K562 (cell line): ENCODE data around the gene RXYLT1. TPM values are rescaled to one million over a fixed set of nuclear protein-coding genes. Genes with fewer than 3 reads are reported as not detected.

Experiments
- ATAC-seq: fragments of 200-7000 bp; cut with Tn5 transposase; 3 replicates; pipeline ENCODE4 v1.9.1; 2020; ENCODE audit warnings: moderate library complexity
- BruUV-seq: library from RNA; stranded (reverse); fragments of 400-500 nt; replicated peaks from 2 replicates; lab custom pipeline; 2021; lab: Mats Ljungman, UMichigan
- CTCF ChIA-PET: fragments of 300-600 bp; formaldehyde crosslinking; extraction: SDS; loops from one replicate; lab custom pipeline; 2021; ENCODE audit warnings: low intra/inter-chr PET ratio; lab: Yijun Ruan, JAX
- POLR2A ChIA-PET: fragments of 300-600, 350-650 bp; sonication (Branson Sonifier 250); formaldehyde crosslinking; extraction: SDS; loops from one replicate; lab custom pipeline; 2021; ENCODE audit warnings: antibody characterized with exemption, inconsistent platforms; lab: Yijun Ruan, JAX
- DNase-seq, 4 experiments: peaks; one replicate each; pipeline versions ENCODE4 v3.0.0 to v3.0.0-alpha.2; 2011 to 2018; ENCODE audit warnings: low spot score in 3 of 4, mixed read lengths in 3 of 4; ENCODE audit errors: extremely low read depth in 1 of 4
- FAIRE-seq: peaks from 2 replicates; lab custom pipeline; 2011; peaks lifted over from hg19 to GRCh38; lab: Jason Lieb, UNC
- H2AFZ ChIP-seq: 2 replicates; pipeline ENCODE4 v1.6.0; 2011; ENCODE audit warnings: low read depth, low read length, control low read depth, inconsistent platforms
- H3K27ac ChIP-seq: fragments of 200-600 bp; 3 replicates; pipeline ENCODE4 v1.8.0; 2011; ENCODE audit warnings: low read depth, mild to moderate bottlenecking, control low read depth, inconsistent platforms, low read length, moderate library complexity, mixed read lengths; ENCODE audit errors: extremely low read depth
- H3K27me3 ChIP-seq, 2 experiments: fragments of 300-600 bp in 1 of 2; 2 replicates in 1 of 2; 3 replicates in 1 of 2; pipeline versions ENCODE4 v1.6.0 to v1.8.0; 2011; ENCODE audit warnings: inconsistent platforms in 2 of 2, low read length in 2 of 2, mild to moderate bottlenecking in 1 of 2, mixed read lengths in 1 of 2, moderate library complexity in 1 of 2; ENCODE audit not compliant: control insufficient read depth in 2 of 2, insufficient read depth in 2 of 2
- H3K36me3 ChIP-seq: fragments of 300-600 bp; 3 replicates; pipeline ENCODE4 v1.8.0; 2011; ENCODE audit warnings: mild to moderate bottlenecking, low read length, inconsistent platforms; ENCODE audit not compliant: control insufficient read depth, insufficient read depth
- H3K4me1 ChIP-seq, 2 experiments: fragments of 200-600 bp in 1 of 2; replicated peaks in 1 of 2; 2 replicates in 1 of 2; 3 replicates in 1 of 2; pipeline versions ENCODE4 v1.5.1 to v1.8.0; 2011; ENCODE audit warnings: inconsistent platforms in 2 of 2, low read length in 2 of 2, mild to moderate bottlenecking in 1 of 2, mixed read lengths in 1 of 2, moderate library complexity in 1 of 2; ENCODE audit not compliant: control insufficient read depth in 2 of 2, insufficient read depth in 2 of 2
- H3K4me2 ChIP-seq: 2 replicates; pipeline ENCODE4 v1.6.1; 2011; ENCODE audit warnings: low read length, control low read depth, inconsistent platforms, mixed read lengths; ENCODE audit not compliant: insufficient read depth
- H3K4me3 ChIP-seq: fragments of 200-600 bp; sonication (generic), shearing (Covaris generic); 2 replicates; pipeline ENCODE4 v1.5.1; 2016; ENCODE audit warnings: control low read depth, inconsistent platforms
- H3K79me2 ChIP-seq: fragments of 200-600 bp; 3 replicates; pipeline ENCODE4 v1.8.0; 2011; ENCODE audit warnings: low read length, inconsistent platforms; ENCODE audit not compliant: control insufficient read depth, insufficient read depth
- H3K9ac ChIP-seq, 2 experiments: 2 replicates each; pipeline versions ENCODE4 v1.6.0 to v1.6.1; 2011; ENCODE audit warnings: low read depth in 2 of 2, low read length in 2 of 2, control low read depth in 1 of 2, inconsistent platforms in 1 of 2, mild to moderate bottlenecking in 1 of 2, mixed read lengths in 1 of 2; ENCODE audit not compliant: insufficient read depth in 1 of 2
- H3K9me1 ChIP-seq: one replicate; pipeline ENCODE4 v1.6.0; 2011; ENCODE audit warnings: inconsistent platforms, mild to moderate bottlenecking, low read length, moderate library complexity; ENCODE audit not compliant: control insufficient read depth, insufficient read depth
- H3K9me3 ChIP-seq: replicated peaks from 2 replicates; pipeline ENCODE4 v1.5.1; 2011; ENCODE audit warnings: low read depth, low read length, inconsistent platforms; ENCODE audit not compliant: control insufficient read depth, insufficient read depth
- H4K20me1 ChIP-seq: replicated peaks from 2 replicates; pipeline ENCODE4 v1.6.1; 2011; ENCODE audit warnings: low read length, inconsistent platforms, mixed read lengths; ENCODE audit not compliant: control insufficient read depth, insufficient read depth
- ATF7 ChIP-seq: fragments of 450-650 bp; IDR thresholded peaks from 2 replicates; pipeline ENCODE4 v1.7.1; 2014; ENCODE audit warnings: mild to moderate bottlenecking, moderate library complexity
- EHMT2 ChIP-seq: fragments of 450-650 bp; IDR thresholded peaks from 2 replicates; pipeline ENCODE4 v1.6.1; 2018; ENCODE audit warnings: antibody characterized with exemption
- NCOA2 ChIP-seq, 2 experiments: fragments of 450-650 bp; IDR thresholded peaks; 2 replicates each; pipeline ENCODE4 v1.6.1; 2018; ENCODE audit warnings: mild to moderate bottlenecking in 2 of 2, moderate library complexity in 1 of 2; ENCODE audit not compliant: partially characterized antibody in 2 of 2
- PTRF ChIP-seq: fragments of 450-650 bp; IDR thresholded peaks from 2 replicates; pipeline ENCODE4 v1.6.1; 2016; ENCODE audit warnings: mild to moderate bottlenecking, missing genetic modification characterization, missing compliant biosample characterization
- RNF219 ChIP-seq: fragments of 250-450 bp; sonication (Bioruptor Pico); IDR thresholded peaks from 2 replicates; pipeline ENCODE4 v1.5.0; 2022; ENCODE audit warnings: mild to moderate bottlenecking
- WGBS: fragments of 100-300 bp; shearing (Covaris generic); methylation state at CpG from one replicate; pipeline ENCODE4 v1.1.6; 2016; ENCODE audit warnings: low coverage, mixed read lengths; ENCODE audit not compliant: insufficient coverage; ENCODE audit errors: missing lambda C conversion rate; 5-methylcytosine and 5-hydroxymethylcytosine counted together
- in situ Hi-C: fragments of 300-500 bp; cut with MboI; formaldehyde crosslinking; loops from 4 replicates; pipeline ENCODE4 v1.15.0; 2018; ENCODE audit warnings: inconsistent platforms, mixed read lengths
- intact Hi-C: fragments of 100-400 bp; cut with micrococcal nuclease; formaldehyde crosslinking; loops from 2 replicates; pipeline ENCODE4 v1.14.2; 2022
- polyA plus RNA-seq, 8 experiments: library from polyadenylated mRNA; depleted of rRNA in 4 of 8; stranded (reverse) in 5 of 8; unstranded in 3 of 8; fragments of >200 nt; fragmentation: Nextera tagmentation in 2 of 8; fragmentation: Illumina TruSeq in 1 of 8; extraction: Ambion mirVana in 2 of 8; extraction: Trizol in 1 of 8; gene quantifications; 2 replicates each; pipeline versions ENCODE4 v1.2.1 to v1.2.3, GENCODE V29; 2011 to 2014; ENCODE audit warnings: inconsistent platforms in 1 of 8, missing spikeins in 1 of 8
- total RNA-seq, 7 experiments: library from RNA; depleted of rRNA in 6 of 7; stranded (reverse); fragments of >200 nt in 6 of 7; fragmentation: Illumina TruSeq in 2 of 7; extraction: Trizol in 2 of 7; gene quantifications; 2 replicates each; pipeline versions ENCODE4 v1.2.1 to v1.2.3, GENCODE V29; 2011 to 2021; ENCODE audit warnings: low replicate concordance in 1 of 7

RXYLT1 gene
- total and polyA plus RNA-seq, 9 of the 15 experiments (the other 6 are each of a cell fraction or from before 2014, with no cell fraction given) = 6.7 to 26.5 (median 20.9) TPM

- no peak overlapping the region for H3K4me2 ChIP-seq
- H3K9me3 ChIP-seq = no peaks in the 10 kb centered on the region
- no peak overlapping the region for H2AFZ ChIP-seq
- H3K79me2 ChIP-seq = no peaks in the 10 kb centered on the region
- no peaks in the 10 kb centered on the region for H3K27me3 ChIP-seq
- DNase-seq = no peak
- ChIA-PET CTCF (no interaction called here), POLR2A (no interaction called here)
- H3K4me3 ChIP-seq = no peak overlapping the region
- H4K20me1 ChIP-seq = no peaks in the 10 kb centered on the region
- intact Hi-C loops = no loop called here
- ATAC-seq = no peak
- no TSS peak for BruUV-seq
- no peaks in the 10 kb centered on the region for H3K9me1 ChIP-seq
- in situ Hi-C loops = no loop called here
- H3K27ac ChIP-seq = no peak overlapping the region
- no peak overlapping the region for H3K9ac ChIP-seq
- H3K4me1 ChIP-seq = no peaks in the 10 kb centered on the region
- WGBS = 3% methylated on average over 2 of the region's 2 CpGs
- TF ChIP-seq NCOA2 (IDR thresholded peaks at IDR 0.05; ENCODE audit: partially characterized antibody in 2 of 2) (no peak), RNF219 (CRISPR knock-in tag) (no peak), ATF7 (no peak), PTRF (tag) (no peak), EHMT2 (no peak)
- no peak for FAIRE-seq
- H3K36me3 ChIP-seq = no peaks in the 10 kb centered on the region
These were observed 26.9 kb upstream of the RXYLT1 start for GRCh38 chr12:63752841-63753240.
